Osteoblast (primary cell): ENCODE data around the gene OR1N1. TPM values are rescaled to one million over a fixed set of nuclear protein-coding genes. Genes with fewer than 3 reads are reported as not detected.
"Not testable (repeated sequence)": the region's sequence is repeated elsewhere in the genome, so short reads cannot be mapped to it uniquely, and the experiment has no call there.

Experiments
- DNase-seq: peaks from one replicate; pipeline ENCODE4 v3.0.0; 2011; ENCODE audit warnings: low spot score, mixed read lengths; ENCODE audit not compliant: insufficient read length; ENCODE audit errors: missing footprints
- H2AFZ ChIP-seq: 2 replicates; pipeline ENCODE4 v1.6.0; 2011; ENCODE audit warnings: mild to moderate bottlenecking, low read length
- H3K27ac ChIP-seq: 2 replicates; pipeline ENCODE4 v1.5.1; 2011; ENCODE audit warnings: mild to moderate bottlenecking, low read depth, low read length, moderate library complexity
- H3K27me3 ChIP-seq: 2 replicates; pipeline ENCODE4 v1.6.0; 2012; ENCODE audit warnings: mild to moderate bottlenecking, control low read depth, inconsistent platforms, low read length, moderate library complexity; ENCODE audit not compliant: insufficient read depth
- H3K36me3 ChIP-seq: 2 replicates; pipeline ENCODE4 v1.5.1; 2011; ENCODE audit warnings: mild to moderate bottlenecking, low read length, control low read depth, moderate library complexity; ENCODE audit not compliant: insufficient read depth
- H3K4me1 ChIP-seq: 2 replicates; pipeline ENCODE4 v1.5.1; 2011; ENCODE audit warnings: mild to moderate bottlenecking, low read length, control low read depth, moderate library complexity; ENCODE audit not compliant: insufficient read depth
- H3K4me2 ChIP-seq: 2 replicates; pipeline ENCODE4 v1.6.0; 2011; ENCODE audit warnings: mild to moderate bottlenecking, low read length; ENCODE audit not compliant: insufficient read depth
- H3K4me3 ChIP-seq: fragments of 200-600 bp; sonication (generic); 3 replicates; pipeline ENCODE4 v1.5.1; 2012; ENCODE audit warnings: mild to moderate bottlenecking, low read length, inconsistent platforms; ENCODE audit not compliant: insufficient read depth
- H3K79me2 ChIP-seq: 2 replicates; pipeline ENCODE4 v1.6.0; 2012; ENCODE audit warnings: mild to moderate bottlenecking, low read length, control low read depth, inconsistent platforms; ENCODE audit not compliant: insufficient read depth
- H3K9me3 ChIP-seq: 2 replicates; pipeline ENCODE4 v1.5.1; 2011; ENCODE audit warnings: low read depth, low read length, control low read depth
- H4K20me1 ChIP-seq: 2 replicates; pipeline ENCODE4 v1.6.0; 2012; ENCODE audit warnings: mild to moderate bottlenecking, low read length, control low read depth; ENCODE audit not compliant: insufficient read depth
- CTCF ChIP-seq: IDR thresholded peaks from 2 replicates; pipeline ENCODE4 v1.5.1; 2011; ENCODE audit warnings: mild to moderate bottlenecking, low read depth, low read length, moderate library complexity; ENCODE audit errors: extremely low read depth
- total RNA-seq: library from RNA; depleted of rRNA; stranded (reverse); fragments of >200 nt; gene quantifications from 2 replicates; pipeline ENCODE4 v1.2.3, GENCODE V29; 2012

The OR1N1 gene
- total RNA-seq, 1 donor: not detected

GRCh38 chr9:122538757-122539156 is 11.7 kb upstream of the OR1N1 start:
- no peaks in the 10 kb centered on the region for H3K36me3 ChIP-seq
- H3K27me3 ChIP-seq: no peaks in the 10 kb centered on the region
- no peaks in the 10 kb centered on the region for H3K9me3 ChIP-seq
- H3K4me1 ChIP-seq: no peaks in the 10 kb centered on the region
- no peaks in the 10 kb centered on the region for H4K20me1 ChIP-seq
- no peak for TF ChIP-seq CTCF
- no peak overlapping the region for H2AFZ ChIP-seq
- H3K4me3 ChIP-seq: no peak overlapping the region
- no peaks in the 10 kb centered on the region for H3K79me2 ChIP-seq
- no peak overlapping the region for H3K27ac ChIP-seq
- H3K4me2 ChIP-seq: no peak overlapping the region
- no peak for DNase-seq

- H3K36me3 ChIP-seq, H3K4me1 ChIP-seq, H3K27ac ChIP-seq, H3K4me3 ChIP-seq, H3K9me3 ChIP-seq, H3K79me2 ChIP-seq, H2AFZ ChIP-seq, H3K4me2 ChIP-seq, H3K27me3 ChIP-seq, H4K20me1 ChIP-seq, DNase-seq: not testable (repeated sequence)
Measured at GRCh38 chr9:122537066-122537465, 10.0 kb upstream of the OR1N1 start.

- Histone ChIP-seq H3K27ac (no peak overlapping the region), H3K4me3 (no peak overlapping the region), H2AFZ (no peak overlapping the region), H3K27me3 (no peaks in the 10 kb centered on the region), H3K4me1 (no peaks in the 10 kb centered on the region), H3K4me2 (no peak overlapping the region), H4K20me1 (no peaks in the 10 kb centered on the region), H3K36me3 (no peaks in the 10 kb centered on the region), H3K79me2 (no peaks in the 10 kb centered on the region), H3K9me3 (no peaks in the 10 kb centered on the region)
- no peak for DNase-seq
- no peak for TF ChIP-seq CTCF
Measured at GRCh38 chr9:122536134-122536533, 9.0 kb upstream of the OR1N1 start.

- not testable (repeated sequence) for H3K9me3 ChIP-seq, H3K27ac ChIP-seq, H3K4me2 ChIP-seq, H3K36me3 ChIP-seq, H3K4me3 ChIP-seq, H4K20me1 ChIP-seq, H2AFZ ChIP-seq, DNase-seq, H3K4me1 ChIP-seq, H3K27me3 ChIP-seq, H3K79me2 ChIP-seq
Measured at GRCh38 chr9:122531157-122531556, 4.1 kb upstream of the OR1N1 start.

- no peak for TF ChIP-seq CTCF
- Histone ChIP-seq H3K4me3 (no peak overlapping the region), H3K79me2 (no peaks in the 10 kb centered on the region)
Measured at GRCh38 chr9:122526602-122527001, 491 bp downstream of the OR1N1 start.

More at GRCh38 chr9:122526602-122527001, 491 bp downstream of the OR1N1 start:
- no peaks in the 10 kb centered on the region for H3K36me3 ChIP-seq
- no peak overlapping the region for H2AFZ ChIP-seq
- no peak overlapping the region for H3K27ac ChIP-seq
- H3K9me3 ChIP-seq: no peaks in the 10 kb centered on the region
- no peaks in the 10 kb centered on the region for H3K4me1 ChIP-seq
- H4K20me1 ChIP-seq: no peaks in the 10 kb centered on the region
- no peak for DNase-seq
- no peak overlapping the region for H3K4me2 ChIP-seq
- H3K27me3 ChIP-seq: no peaks in the 10 kb centered on the region
